Measurements from ENCODE around the gene TUBB. TPM values are rescaled to one million over a fixed set of nuclear protein-coding genes. Genes with fewer than 3 reads are reported as not detected.

Gene TUBB
- total RNA-seq, 1 experiment from 2014 or later: 1,719 TPM

GRCh38 chr6:30740540-30740870 lies 20.4 kb downstream of the TUBB start:
- Histone ChIP-seq H4K8ac (replicated peaks; ENCODE audit: insufficient read length, low read depth, low read length) (no peak overlapping the region), H3K4me1 (ENCODE audit: insufficient read depth, low read length) (peaks cover 2% of the 10 kb centered on the region; the same call in 1 of the 2 replicates), H4K5ac (ENCODE audit: insufficient read length, low read depth, low read length) (no peak overlapping the region), H3K79me1 (ENCODE audit: insufficient read depth, low read depth, low read length, poor library complexity, severe bottlenecking) (peaks cover 6% of the 10 kb centered on the region), H3K56ac (ENCODE audit: insufficient read length, low read depth, low read length) (no peak overlapping the region), H2BK12ac (ENCODE audit: insufficient read length, low read depth, low read length) (no peak overlapping the region), H4K20me1 (ENCODE audit: control insufficient read depth, insufficient read depth, insufficient read length) (peaks cover 2% of the 10 kb centered on the region), H4K91ac (ENCODE audit: insufficient read length, low read depth, low read length) (no peak overlapping the region), H3K4me2 (ENCODE audit: insufficient read depth, insufficient read length, low read length) (no peak overlapping the region), H3K9ac (ENCODE audit: extremely low read depth, insufficient read length, low read length) (no peak overlapping the region), H3K27me3 (ENCODE audit: insufficient read depth, low read length) (no peaks in the 10 kb centered on the region; the same call in 1 of the 2 replicates), H2AK5ac (ENCODE audit: insufficient read length, low read length) (no peak overlapping the region), H3K18ac (ENCODE audit: insufficient read length, low read depth, low read length) (no peak overlapping the region), H2BK5ac (ENCODE audit: insufficient read length, low read length) (no peak overlapping the region), H2BK20ac (ENCODE audit: low read depth, low read length, poor library complexity, severe bottlenecking) (no peak overlapping the region), H3K27ac (ENCODE audit: insufficient read length, low read depth, low read length) (no peak overlapping the region), H2AFZ (ENCODE audit: low read length) (no peak overlapping the region), H2BK120ac (ENCODE audit: low read depth, low read length, poor library complexity, severe bottlenecking) (no peak overlapping the region), H3K9me3 (ENCODE audit: control insufficient read depth, low read depth, low read length) (no peaks in the 10 kb centered on the region), H3K23me2 (ENCODE audit: insufficient read length, low read depth, low read length, poor library complexity, severe bottlenecking) (peaks cover 17% of the 10 kb centered on the region), H3K79me2 (ENCODE audit: insufficient read depth, low read length) (peaks cover 13% of the 10 kb centered on the region; the same call in 1 of the 2 replicates), H3K14ac (ENCODE audit: insufficient read depth, low read length) (no peak overlapping the region), H2BK15ac (ENCODE audit: low read depth, low read length) (no peak overlapping the region), H3K23ac (ENCODE audit: insufficient read length, low read depth, low read length) (no peak overlapping the region), H3K4ac (ENCODE audit: low read depth, low read length) (no peak overlapping the region), H3T11ph (ENCODE audit: low read length) (no peak overlapping the region)
- no peak overlapping the region for H3K27ac Mint-ChIP-seq
- H3K27me3 Mint-ChIP-seq (ENCODE audit: low read depth): peaks cover 3% of the 10 kb centered on the region; the same call in 1 of the 2 replicates
- no peak for DNase-seq
- H3K9me3 Mint-ChIP-seq: no peaks in the 10 kb centered on the region; a peak in 3 of 5 replicates
- TF ChIP-seq, protein P1, sequence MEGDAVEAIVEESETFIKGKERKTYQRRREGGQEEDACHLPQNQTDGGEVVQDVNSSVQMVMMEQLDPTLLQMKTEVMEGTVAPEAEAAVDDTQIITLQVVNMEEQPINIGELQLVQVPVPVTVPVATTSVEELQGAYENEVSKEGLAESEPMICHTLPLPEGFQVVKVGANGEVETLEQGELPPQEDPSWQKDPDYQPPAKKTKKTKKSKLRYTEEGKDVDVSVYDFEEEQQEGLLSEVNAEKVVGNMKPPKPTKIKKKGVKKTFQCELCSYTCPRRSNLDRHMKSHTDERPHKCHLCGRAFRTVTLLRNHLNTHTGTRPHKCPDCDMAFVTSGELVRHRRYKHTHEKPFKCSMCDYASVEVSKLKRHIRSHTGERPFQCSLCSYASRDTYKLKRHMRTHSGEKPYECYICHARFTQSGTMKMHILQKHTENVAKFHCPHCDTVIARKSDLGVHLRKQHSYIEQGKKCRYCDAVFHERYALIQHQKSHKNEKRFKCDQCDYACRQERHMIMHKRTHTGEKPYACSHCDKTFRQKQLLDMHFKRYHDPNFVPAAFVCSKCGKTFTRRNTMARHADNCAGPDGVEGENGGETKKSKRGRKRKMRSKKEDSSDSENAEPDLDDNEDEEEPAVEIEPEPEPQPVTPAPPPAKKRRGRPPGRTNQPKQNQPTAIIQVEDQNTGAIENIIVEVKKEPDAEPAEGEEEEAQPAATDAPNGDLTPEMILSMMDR (conservative IDR thresholded peaks at IDR 0.05): no peak
- H3K4me3 Mint-ChIP-seq: peak overlapping the region; percentile 5 to 22; a peak in 4 of 5 replicates
- H3K4me1 Mint-ChIP-seq: peaks cover 24 to 25% of the 10 kb centered on the region in 2 experiments
- H3K36me3 Mint-ChIP-seq (ENCODE audit: insufficient read depth in 1 of 3, low read depth in 3 of 3): peaks cover 57 to 68% (median 57%) of the 10 kb centered on the region in 3 experiments
- no CpG with 5 or more reads among the region's 2 CpGs for WGBS (ENCODE audit: extremely low coverage, insufficient read length, low lambda C conversion rate)
